ENCODE measurements around the gene AKAP1. TPM values are rescaled to one million over a fixed set of nuclear protein-coding genes. Genes with fewer than 3 reads are reported as not detected.

AKAP1 gene
- total RNA-seq, 2 experiments from 2014 or later: 27.3 to 28.6 TPM

- Mint-ChIP-seq H3K4me3 (no peak overlapping the region), H3K36me3 (ENCODE audit: low read depth) (peaks cover 22% of the 10 kb centered on the region), H3K9me3 (no peaks in the 10 kb centered on the region), H3K27me3 (no peaks in the 10 kb centered on the region), H3K27ac (no peak overlapping the region), H3K4me1 (ENCODE audit: low read depth) (no peaks in the 10 kb centered on the region)
- no peak for TF ChIP-seq CTCF (IDR thresholded peaks at IDR 0.05)
- ChIA-PET POLR2A (no interaction called here), CTCF (interaction anchor here (1.1 kb wide), 1 partner anchor 631 kb away, joined by 3 read pairs; no protein-coding TSS in a partner anchor)
- DNase-seq (no peak), ATAC-seq (no peak)
- intact Hi-C loops (cut with micrococcal nuclease): no loop called here
These were observed 24.5 kb downstream of the AKAP1 start for GRCh38 chr17:57109393-57110151.

- Mint-ChIP-seq H3K4me1 (ENCODE audit: low read depth) (no peaks in the 10 kb centered on the region), H3K9me3 (no peaks in the 10 kb centered on the region), H3K27me3 (no peaks in the 10 kb centered on the region), H3K27ac (no peak overlapping the region), H3K36me3 (ENCODE audit: low read depth) (peaks cover 18% of the 10 kb centered on the region), H3K4me3 (no peak overlapping the region)
- CTCF ChIA-PET: interaction anchor here (1.0 kb wide), 1 partner anchor 133 kb away, joined by 5 read pairs; no protein-coding TSS in a partner anchor
- POLR2A ChIA-PET: no interaction called here
- intact Hi-C loops (cut with micrococcal nuclease): no loop called here
- no peak for TF ChIP-seq CTCF (IDR thresholded peaks at IDR 0.05)
- ATAC-seq: no peak
- DNase-seq: no peak
These were observed 25.1 kb downstream of the AKAP1 start for GRCh38 chr17:57110152-57110542.

- ATAC-seq (no peak), DNase-seq (no peak)
- H3K27me3 Mint-ChIP-seq: no peaks in the 10 kb centered on the region
- POLR2A ChIA-PET: interaction anchor here (0.5 kb wide), 1 partner anchor 87 kb away, joined by 3 read pairs; no protein-coding TSS in a partner anchor
- no peak overlapping the region for H3K4me3 Mint-ChIP-seq
- CTCF ChIA-PET: interaction anchor here (1.0 kb wide), 1 partner anchor 132 kb away, joined by 5 read pairs; no protein-coding TSS in a partner anchor
- no peak for TF ChIP-seq CTCF (IDR thresholded peaks at IDR 0.05)
- H3K36me3 Mint-ChIP-seq (ENCODE audit: low read depth): peaks cover 18% of the 10 kb centered on the region
- intact Hi-C loops (cut with micrococcal nuclease): no loop called here
- H3K9me3 Mint-ChIP-seq: no peaks in the 10 kb centered on the region
- H3K27ac Mint-ChIP-seq: no peak overlapping the region
- H3K4me1 Mint-ChIP-seq (ENCODE audit: low read depth): no peaks in the 10 kb centered on the region
These were observed 25.7 kb downstream of the AKAP1 start for GRCh38 chr17:57110579-57111325.

GRCh38 chr17:57111386-57111785 lies 26.3 kb downstream of the AKAP1 start:
- ChIA-PET POLR2A (no interaction called here), CTCF (no interaction called here)
- Mint-ChIP-seq H3K27me3 (no peaks in the 10 kb centered on the region), H3K27ac (no peak overlapping the region), H3K36me3 (ENCODE audit: low read depth) (peaks cover 20% of the 10 kb centered on the region), H3K4me3 (no peak overlapping the region), H3K4me1 (ENCODE audit: low read depth) (no peaks in the 10 kb centered on the region), H3K9me3 (no peaks in the 10 kb centered on the region)
- ATAC-seq (no peak), DNase-seq (no peak)
- intact Hi-C loops (cut with micrococcal nuclease): no loop called here
- TF ChIP-seq CTCF (IDR thresholded peaks at IDR 0.05): no peak

- POLR2A ChIA-PET: no interaction called here
- TF ChIP-seq CTCF (IDR thresholded peaks at IDR 0.05): no peak
- CTCF ChIA-PET: no interaction called here
These were observed 28.0 kb downstream of the AKAP1 start for GRCh38 chr17:57113011-57113410.

More at GRCh38 chr17:57113011-57113410, 28.0 kb downstream of the AKAP1 start:
- intact Hi-C loops (cut with micrococcal nuclease): no loop called here
- no peak for ATAC-seq
- Mint-ChIP-seq H3K27me3 (no peaks in the 10 kb centered on the region), H3K9me3 (no peaks in the 10 kb centered on the region), H3K36me3 (ENCODE audit: low read depth) (peaks cover 21% of the 10 kb centered on the region), H3K27ac (no peak overlapping the region), H3K4me3 (no peak overlapping the region), H3K4me1 (ENCODE audit: low read depth) (no peaks in the 10 kb centered on the region)
- DNase-seq: no peak
